ENCODE data around the gene ETNK1. TPM values are rescaled to one million over a fixed set of nuclear protein-coding genes. Genes with fewer than 3 reads are reported as not detected.
"Not testable (repeated sequence)": the region's sequence is repeated elsewhere in the genome, so short reads cannot be mapped to it uniquely, and the experiment has no call there.

The ETNK1 gene
- total RNA-seq, 4 donors from 2014 or later: 22.3 to 61.4 (median 25.7) TPM

DNA sequence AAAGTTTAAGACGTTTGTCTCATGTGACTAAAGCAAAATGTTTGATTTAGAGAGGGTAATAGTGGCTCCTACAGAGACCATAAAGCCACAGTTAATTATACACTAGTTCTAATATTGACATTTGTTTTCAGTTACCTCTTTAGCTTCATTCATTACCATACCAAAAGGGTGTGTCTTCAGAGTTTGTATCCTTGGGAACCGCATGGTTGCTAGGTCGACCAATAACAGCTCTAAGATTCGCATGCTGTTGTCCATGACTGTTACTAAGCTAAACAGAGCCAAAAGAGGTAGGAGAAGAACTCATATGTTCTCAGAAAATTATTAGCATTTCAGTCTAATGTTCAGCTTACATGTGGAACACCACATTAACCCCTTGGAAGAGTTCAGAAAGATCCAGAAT lies 36.2 kb upstream of the ETNK1 start:
- no peak overlapping the region for H3K27ac ChIP-seq
- no peaks in the 10 kb centered on the region for H3K4me1 ChIP-seq
- no peak overlapping the region for H3K4me3 ChIP-seq
- TF ChIP-seq POLR2AphosphoS5 (IDR thresholded peaks at IDR 0.05) (no peak), EP300 (IDR thresholded peaks at IDR 0.05) (no peak), POLR2A (IDR thresholded peaks at IDR 0.05) (no peak)
- TF ChIP-seq, protein P1, sequence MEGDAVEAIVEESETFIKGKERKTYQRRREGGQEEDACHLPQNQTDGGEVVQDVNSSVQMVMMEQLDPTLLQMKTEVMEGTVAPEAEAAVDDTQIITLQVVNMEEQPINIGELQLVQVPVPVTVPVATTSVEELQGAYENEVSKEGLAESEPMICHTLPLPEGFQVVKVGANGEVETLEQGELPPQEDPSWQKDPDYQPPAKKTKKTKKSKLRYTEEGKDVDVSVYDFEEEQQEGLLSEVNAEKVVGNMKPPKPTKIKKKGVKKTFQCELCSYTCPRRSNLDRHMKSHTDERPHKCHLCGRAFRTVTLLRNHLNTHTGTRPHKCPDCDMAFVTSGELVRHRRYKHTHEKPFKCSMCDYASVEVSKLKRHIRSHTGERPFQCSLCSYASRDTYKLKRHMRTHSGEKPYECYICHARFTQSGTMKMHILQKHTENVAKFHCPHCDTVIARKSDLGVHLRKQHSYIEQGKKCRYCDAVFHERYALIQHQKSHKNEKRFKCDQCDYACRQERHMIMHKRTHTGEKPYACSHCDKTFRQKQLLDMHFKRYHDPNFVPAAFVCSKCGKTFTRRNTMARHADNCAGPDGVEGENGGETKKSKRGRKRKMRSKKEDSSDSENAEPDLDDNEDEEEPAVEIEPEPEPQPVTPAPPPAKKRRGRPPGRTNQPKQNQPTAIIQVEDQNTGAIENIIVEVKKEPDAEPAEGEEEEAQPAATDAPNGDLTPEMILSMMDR (IDR thresholded peaks at IDR 0.05): no peak
- no peaks in the 10 kb centered on the region for H3K9me3 ChIP-seq
- WGBS: 53% methylated on average over 4 of the region's 4 CpGs
- H3K27me3 ChIP-seq: no peaks in the 10 kb centered on the region
- no peak for DNase-seq (ENCODE audit: low spot score in 2 of 2)
- H3K36me3 ChIP-seq: no peaks in the 10 kb centered on the region

DNA sequence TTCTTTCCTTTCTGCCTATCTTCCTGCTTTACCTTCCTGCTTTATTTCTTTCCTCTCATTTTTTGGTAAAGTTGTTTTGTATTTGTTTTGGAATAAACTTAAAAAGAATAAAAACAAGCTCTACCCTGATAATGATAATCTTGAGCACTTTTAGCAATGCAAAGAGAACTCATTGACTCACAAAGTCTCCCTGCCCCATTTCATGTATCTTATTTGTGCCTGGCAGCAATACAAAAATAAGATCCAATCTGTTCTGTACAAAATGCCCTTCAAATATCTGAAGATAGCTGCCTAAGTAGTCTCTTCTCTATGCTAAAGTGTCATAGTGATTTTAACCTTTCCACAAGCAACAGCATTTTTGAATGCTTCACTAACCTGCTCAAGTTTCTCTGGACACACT lies 31.1 kb upstream of the ETNK1 start:
- no peak overlapping the region for H3K27ac ChIP-seq
- H3K4me3 ChIP-seq: no peak overlapping the region
- H3K4me1 ChIP-seq: no peaks in the 10 kb centered on the region
- TF ChIP-seq POLR2AphosphoS5 (IDR thresholded peaks at IDR 0.05): no peak
- TF ChIP-seq EP300 (IDR thresholded peaks at IDR 0.05): no peak
- TF ChIP-seq, protein P1 (IDR thresholded peaks at IDR 0.05): no peak
- TF ChIP-seq POLR2A (IDR thresholded peaks at IDR 0.05): no peak
- no peaks in the 10 kb centered on the region for H3K27me3 ChIP-seq
- H3K9me3 ChIP-seq: no peaks in the 10 kb centered on the region
- H3K36me3 ChIP-seq: no peaks in the 10 kb centered on the region
- no peak for DNase-seq (ENCODE audit: low spot score in 2 of 2)

DNA sequence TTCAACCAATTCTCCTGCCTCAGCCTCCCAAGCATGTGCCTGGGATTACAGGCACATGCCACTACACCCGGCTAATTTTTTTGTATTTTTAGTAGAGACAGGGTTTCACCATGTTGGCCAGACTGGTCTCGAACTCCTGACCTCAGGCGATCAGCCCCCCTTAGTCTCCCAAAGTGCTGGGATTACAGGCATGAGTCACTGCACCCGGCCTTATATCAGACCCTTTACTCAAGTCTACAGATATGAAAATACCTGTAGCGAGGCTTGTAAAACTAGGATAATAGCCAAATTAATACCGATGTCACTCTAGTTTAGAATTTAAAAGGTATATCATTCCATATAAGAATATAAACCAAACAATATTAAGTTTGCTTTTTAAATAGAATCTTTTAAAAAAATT lies 27.4 kb upstream of the ETNK1 start:
- 93% methylated on average over 6 of the region's 6 CpGs for WGBS
- not testable (repeated sequence) for H3K4me1 ChIP-seq; H3K9me3 ChIP-seq; H3K4me3 ChIP-seq; H3K36me3 ChIP-seq; H3K27ac ChIP-seq; H3K27me3 ChIP-seq; DNase-seq (ENCODE audit: low spot score in 2 of 2)

DNA sequence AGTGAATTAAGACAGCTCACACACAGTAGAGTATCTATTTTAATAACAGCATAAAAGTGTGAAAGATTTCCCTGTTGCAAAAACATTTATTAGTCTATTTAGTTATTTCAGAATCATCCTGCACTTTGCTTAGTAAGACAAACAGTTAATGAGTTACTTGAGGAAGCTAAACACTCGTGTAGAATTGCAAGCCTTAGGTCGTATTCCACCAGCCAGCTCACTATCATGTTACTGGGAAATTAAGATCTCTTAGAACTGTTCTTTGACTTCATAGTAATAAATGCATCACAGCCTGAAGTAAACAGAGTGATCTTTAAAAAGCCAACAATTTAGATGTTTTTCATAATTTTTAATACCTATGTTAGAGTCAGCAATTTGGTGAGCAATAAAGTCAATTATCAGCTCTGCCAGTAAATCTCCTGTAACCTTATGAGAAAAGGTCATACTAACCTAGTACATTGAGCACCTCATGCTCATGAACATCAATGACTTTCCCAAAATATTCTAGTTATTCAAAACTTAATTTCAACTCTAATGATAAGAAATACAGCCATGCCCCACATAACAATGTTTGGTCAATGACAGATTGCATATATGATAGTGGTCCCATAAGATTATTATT lies 26.7 kb upstream of the ETNK1 start:
- DNase-seq (ENCODE audit: low spot score in 2 of 2): no peak
- 9% methylated on average over 2 of the region's 2 CpGs for WGBS
- H3K27ac ChIP-seq: no peak overlapping the region
- H3K27me3 ChIP-seq: no peaks in the 10 kb centered on the region
- no peaks in the 10 kb centered on the region for H3K4me1 ChIP-seq
- no peaks in the 10 kb centered on the region for H3K36me3 ChIP-seq
- H3K4me3 ChIP-seq: no peak overlapping the region
- H3K9me3 ChIP-seq: no peaks in the 10 kb centered on the region
- TF ChIP-seq, protein P1 (IDR thresholded peaks at IDR 0.05): no peak
- TF ChIP-seq POLR2A (IDR thresholded peaks at IDR 0.05) (no peak), EP300 (IDR thresholded peaks at IDR 0.05) (no peak), POLR2AphosphoS5 (IDR thresholded peaks at IDR 0.05) (no peak)

DNA sequence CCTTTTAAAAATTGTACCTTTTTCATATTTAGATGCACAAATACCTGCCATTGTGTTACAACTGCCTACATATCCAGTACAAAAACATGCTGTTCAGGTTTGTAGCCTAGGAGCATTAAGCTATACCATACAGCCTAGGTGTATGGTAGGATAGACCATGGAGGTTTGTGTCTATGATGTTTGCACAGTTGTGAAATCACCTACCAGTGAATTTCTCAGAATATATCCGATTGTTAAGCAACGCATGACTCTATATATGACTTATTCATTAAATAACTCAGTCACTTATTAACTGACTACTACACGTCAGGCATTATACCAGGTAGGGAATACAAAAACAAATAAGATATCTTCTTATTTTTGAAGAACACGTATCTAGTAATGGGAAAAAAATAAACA lies 26.2 kb upstream of the ETNK1 start:
- Histone ChIP-seq H3K27ac (no peak overlapping the region), H3K36me3 (no peaks in the 10 kb centered on the region), H3K9me3 (no peaks in the 10 kb centered on the region), H3K4me1 (no peaks in the 10 kb centered on the region), H3K27me3 (no peaks in the 10 kb centered on the region), H3K4me3 (no peak overlapping the region)
- WGBS: 95% methylated on average over 4 of the region's 4 CpGs
- TF ChIP-seq POLR2A (IDR thresholded peaks at IDR 0.05) (no peak), EP300 (IDR thresholded peaks at IDR 0.05) (no peak), POLR2AphosphoS5 (IDR thresholded peaks at IDR 0.05) (no peak)
- TF ChIP-seq, protein P1 (IDR thresholded peaks at IDR 0.05): no peak
- DNase-seq (ENCODE audit: low spot score in 2 of 2): no peak

DNA sequence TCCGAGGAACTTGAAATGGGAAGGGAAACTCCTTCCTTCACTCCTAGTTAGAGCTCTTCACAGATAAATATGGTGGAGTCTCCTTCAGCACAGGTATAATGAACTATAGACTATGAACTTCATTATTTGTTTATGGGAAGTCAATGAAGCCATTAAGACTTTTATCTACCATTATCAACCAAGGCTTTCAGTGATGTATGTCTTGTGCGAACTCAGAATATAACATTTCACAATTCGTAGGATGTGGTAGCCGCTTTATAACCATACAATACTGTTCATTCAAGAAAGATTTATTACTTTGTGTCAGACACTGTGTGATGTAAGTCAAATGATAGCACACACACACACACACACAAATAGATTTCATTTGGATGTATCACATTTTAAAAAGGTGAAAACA lies 24.8 kb upstream of the ETNK1 start:
- Histone ChIP-seq H3K27ac (no peak overlapping the region), H3K27me3 (no peaks in the 10 kb centered on the region), H3K9me3 (no peaks in the 10 kb centered on the region), H3K4me3 (no peak overlapping the region), H3K4me1 (no peaks in the 10 kb centered on the region), H3K36me3 (no peaks in the 10 kb centered on the region)
- DNase-seq (ENCODE audit: low spot score in 2 of 2): no peak
- TF ChIP-seq EP300 (IDR thresholded peaks at IDR 0.05) (no peak), POLR2A (IDR thresholded peaks at IDR 0.05) (no peak), POLR2AphosphoS5 (IDR thresholded peaks at IDR 0.05) (no peak)
- TF ChIP-seq, protein P1 (IDR thresholded peaks at IDR 0.05): no peak
- WGBS: 95% methylated on average over 4 of the region's 4 CpGs
